HepG2 (cell line): ENCODE results near the gene KBTBD2.

Experiments used
- CBX5 ChIP-seq: sonication (generic); formaldehyde crosslinking; IDR thresholded peaks from 2 replicates; pipeline ENCODE4 v1.4.0; 2020; ENCODE audit warnings: missing genetic modification reagents, borderline replicate concordance
- CREB3 ChIP-seq: sonication (generic); formaldehyde crosslinking; IDR thresholded peaks from 2 replicates; pipeline ENCODE4 v1.5.0; 2020; ENCODE audit warnings: missing genetic modification reagents
- DNMT1 ChIP-seq: sonication (generic); formaldehyde crosslinking; IDR thresholded peaks from 2 replicates; pipeline ENCODE4 v1.5.1; 2020; ENCODE audit warnings: mild to moderate bottlenecking, missing genetic modification reagents
- GABPB1 ChIP-seq: IDR thresholded peaks from 2 replicates; pipeline ENCODE4 v1.6.1; 2016; ENCODE audit warnings: mild to moderate bottlenecking, missing genetic modification reagents, moderate library complexity, missing compliant biosample characterization
- GTF2F1 ChIP-seq: fragments of 150-350 bp; IDR thresholded peaks from 2 replicates; pipeline ENCODE4 v1.6.1; 2014; ENCODE audit warnings: low read length
- HHEX ChIP-seq: IDR thresholded peaks from 2 replicates; pipeline ENCODE4 v1.6.1; 2016; ENCODE audit warnings: control low read depth
- JUND ChIP-seq: sonication (generic); formaldehyde crosslinking; IDR thresholded peaks from 2 replicates; pipeline ENCODE4 v1.8.0; 2022; ENCODE audit warnings: mild to moderate bottlenecking, missing genetic modification reagents
- KDM5A ChIP-seq: fragments of 200-600 bp; sonication (generic); IDR thresholded peaks from 2 replicates; pipeline ENCODE4 v1.7.0; 2018; ENCODE audit warnings: antibody characterized with exemption, mild to moderate bottlenecking, low read length, borderline replicate concordance
- NR2F1 ChIP-seq, 2 experiments: fragments of 450-650 bp in 1 of 2; formaldehyde crosslinking in 1 of 2; IDR thresholded peaks; 2 replicates each; pipeline versions ENCODE4 v1.5.0 to v1.6.1; 2016 to 2020; ENCODE audit warnings: mild to moderate bottlenecking in 1 of 2, missing compliant biosample characterization in 1 of 2, missing genetic modification reagents in 1 of 2, moderate library complexity in 1 of 2
- PAX8 ChIP-seq: sonication (generic); formaldehyde crosslinking; IDR thresholded peaks from 2 replicates; pipeline ENCODE4 v1.8.0; 2022; ENCODE audit warnings: mild to moderate bottlenecking, missing genetic modification reagents, borderline replicate concordance
- ZNF121 ChIP-seq: sonication (generic); formaldehyde crosslinking; IDR thresholded peaks from 2 replicates; pipeline ENCODE4 v1.5.0; 2020; ENCODE audit warnings: mild to moderate bottlenecking, missing genetic modification reagents
- ZNF143 ChIP-seq: sonication (generic); formaldehyde crosslinking; IDR thresholded peaks from 2 replicates; pipeline ENCODE4 v1.4.0; 2020; ENCODE audit warnings: missing genetic modification reagents
- ZNF350 ChIP-seq: sonication (generic); formaldehyde crosslinking; IDR thresholded peaks from 2 replicates; pipeline ENCODE4 v1.4.0; 2020; ENCODE audit warnings: mild to moderate bottlenecking, low read depth, missing genetic modification reagents, borderline replicate concordance
- TF ChIP-seq, protein P1 (sequence below): sonication (generic); formaldehyde crosslinking; IDR thresholded peaks from 2 replicates; pipeline ENCODE4 v1.4.0; 2020; ENCODE audit warnings: missing genetic modification reagents, mild to moderate bottlenecking, borderline replicate concordance

DNA sequence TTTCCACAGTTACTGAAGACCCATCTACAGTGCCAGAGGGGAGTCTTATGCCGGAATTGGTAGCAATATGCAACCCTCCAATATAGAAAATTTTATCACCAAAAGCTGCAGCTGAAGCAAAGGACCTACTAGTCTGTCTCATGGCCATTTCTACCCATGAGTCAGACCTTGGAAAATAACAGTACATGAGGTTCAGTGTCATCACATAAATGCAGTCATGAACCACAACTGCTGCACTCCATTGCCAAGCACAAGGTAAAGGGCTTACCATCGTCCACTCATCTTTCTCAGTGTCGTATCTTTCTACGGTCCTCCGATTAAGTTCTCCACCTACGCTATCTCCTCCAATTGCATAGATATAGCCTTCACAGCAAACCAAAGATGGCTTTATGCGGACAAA lies 21.8 kb downstream of the KBTBD2 start:
- TF ChIP-seq ZNF121 = no peak
- TF ChIP-seq GABPB1 (CRISPR knock-in tag) = no peak
- TF ChIP-seq JUND (CRISPR knock-in tag) = no peak
- no peak for TF ChIP-seq CBX5 (CRISPR knock-in tag)
- no peak for TF ChIP-seq PAX8
- TF ChIP-seq GTF2F1 = no peak
- no peak for TF ChIP-seq KDM5A
- no peak for TF ChIP-seq CREB3 (CRISPR knock-in tag)
- TF ChIP-seq, protein P1, sequence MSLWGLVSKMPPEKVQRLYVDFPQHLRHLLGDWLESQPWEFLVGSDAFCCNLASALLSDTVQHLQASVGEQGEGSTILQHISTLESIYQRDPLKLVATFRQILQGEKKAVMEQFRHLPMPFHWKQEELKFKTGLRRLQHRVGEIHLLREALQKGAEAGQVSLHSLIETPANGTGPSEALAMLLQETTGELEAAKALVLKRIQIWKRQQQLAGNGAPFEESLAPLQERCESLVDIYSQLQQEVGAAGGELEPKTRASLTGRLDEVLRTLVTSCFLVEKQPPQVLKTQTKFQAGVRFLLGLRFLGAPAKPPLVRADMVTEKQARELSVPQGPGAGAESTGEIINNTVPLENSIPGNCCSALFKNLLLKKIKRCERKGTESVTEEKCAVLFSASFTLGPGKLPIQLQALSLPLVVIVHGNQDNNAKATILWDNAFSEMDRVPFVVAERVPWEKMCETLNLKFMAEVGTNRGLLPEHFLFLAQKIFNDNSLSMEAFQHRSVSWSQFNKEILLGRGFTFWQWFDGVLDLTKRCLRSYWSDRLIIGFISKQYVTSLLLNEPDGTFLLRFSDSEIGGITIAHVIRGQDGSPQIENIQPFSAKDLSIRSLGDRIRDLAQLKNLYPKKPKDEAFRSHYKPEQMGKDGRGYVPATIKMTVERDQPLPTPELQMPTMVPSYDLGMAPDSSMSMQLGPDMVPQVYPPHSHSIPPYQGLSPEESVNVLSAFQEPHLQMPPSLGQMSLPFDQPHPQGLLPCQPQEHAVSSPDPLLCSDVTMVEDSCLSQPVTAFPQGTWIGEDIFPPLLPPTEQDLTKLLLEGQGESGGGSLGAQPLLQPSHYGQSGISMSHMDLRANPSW (CRISPR knock-in tag) = no peak
- no peak for TF ChIP-seq NR2F1 (CRISPR knock-in tag; IDR thresholded peaks at IDR 0.05)
- no peak for TF ChIP-seq HHEX (CRISPR knock-in tag)
- TF ChIP-seq ZNF143 (CRISPR knock-in tag) = no peak
- no peak for TF ChIP-seq DNMT1
- TF ChIP-seq ZNF350 (CRISPR knock-in tag) = no peak
